HepG2 (cell line): Measurements from ENCODE around the gene NDC1. TPM values are rescaled to one million over a fixed set of nuclear protein-coding genes. Genes with fewer than 3 reads are reported as not detected.

Experiments
- ATAC-seq: fragments of 200-7000 bp; cut with Tn5 transposase; 3 replicates; pipeline ENCODE4 v1.9.1; 2020; ENCODE audit warnings: mild to moderate bottlenecking, moderate library complexity
- BruUV-seq: library from RNA; stranded (reverse); fragments of 400-500 nt; replicated peaks from 2 replicates; lab custom pipeline; 2021; lab: Mats Ljungman, UMichigan
- CTCF ChIA-PET: fragments of 300-600 bp; formaldehyde crosslinking; extraction: SDS; loops from one replicate; lab custom pipeline; 2021; ENCODE audit warnings: low total read pairs, inconsistent platforms, low intra/inter-chr PET ratio; lab: Yijun Ruan, JAX
- POLR2A ChIA-PET: fragments of 350-600 bp; sonication (Branson Sonifier 250); formaldehyde crosslinking; loops from one replicate; lab custom pipeline; 2020; ENCODE audit warnings: antibody characterized with exemption, inconsistent platforms; lab: Yijun Ruan, JAX
- DNase-seq: peaks from one replicate; pipeline ENCODE4 v3.0.0-alpha.2; 2015; ENCODE audit warnings: low spot score
- FAIRE-seq: peaks from 3 replicates; lab custom pipeline; 2011; peaks lifted over from hg19 to GRCh38; lab: Jason Lieb, UNC
- H2AFZ ChIP-seq: one replicate; pipeline ENCODE4 v1.6.1; 2011; ENCODE audit warnings: low read length, inconsistent platforms
- H3K27ac ChIP-seq: fragments of 300-600 bp; 3 replicates; pipeline ENCODE4 v1.8.0; 2011; ENCODE audit warnings: mixed run types, mild to moderate bottlenecking, mixed read lengths, low read length, inconsistent platforms; ENCODE audit not compliant: insufficient read depth; ENCODE audit errors: extremely low read length
- H3K27me3 ChIP-seq, 2 experiments: fragments of 200-600 bp in 1 of 2; 2 replicates in 1 of 2; 3 replicates in 1 of 2; pipeline versions ENCODE4 v1.6.0 to v1.8.0; 2011; ENCODE audit warnings: low read length in 2 of 2, mild to moderate bottlenecking in 2 of 2, moderate library complexity in 2 of 2, inconsistent platforms in 1 of 2; ENCODE audit not compliant: insufficient read depth in 2 of 2, control insufficient read depth in 1 of 2
- H3K36me3 ChIP-seq, 2 experiments: fragments of 200-600 bp in 1 of 2; replicated peaks in 1 of 2; 2 replicates in 1 of 2; 3 replicates in 1 of 2; pipeline versions ENCODE4 v1.5.1 to v1.8.0; 2011; ENCODE audit warnings: low read length in 2 of 2, inconsistent platforms in 1 of 2; ENCODE audit not compliant: insufficient read depth in 2 of 2, control insufficient read depth in 1 of 2
- H3K4me1 ChIP-seq: 2 replicates; pipeline ENCODE4 v1.5.1; 2012; ENCODE audit warnings: low read length, inconsistent platforms; ENCODE audit not compliant: insufficient read depth
- H3K4me2 ChIP-seq: 2 replicates; pipeline ENCODE4 v1.6.0; 2011; ENCODE audit warnings: low read depth, low read length, inconsistent platforms
- H3K4me3 ChIP-seq, 3 experiments: fragments of 200-600 bp in 1 of 3; sonication (generic), shearing (Covaris generic) in 1 of 3; replicated peaks in 1 of 3; 2 replicates each; pipeline ENCODE4 v1.5.1; 2011 to 2016; ENCODE audit warnings: low read length in 3 of 3, inconsistent platforms in 2 of 3, low read depth in 2 of 3, mild to moderate bottlenecking in 2 of 3, control low read depth in 1 of 3, mixed read lengths in 1 of 3; ENCODE audit not compliant: insufficient read depth in 1 of 3
- H3K79me2 ChIP-seq: one replicate; pipeline ENCODE4 v1.6.1; 2011; ENCODE audit warnings: low read length, inconsistent platforms; ENCODE audit not compliant: insufficient read depth
- H3K9ac ChIP-seq: 2 replicates; pipeline ENCODE4 v1.6.0; 2011; ENCODE audit warnings: mild to moderate bottlenecking, low read depth, low read length, inconsistent platforms; ENCODE audit not compliant: insufficient read depth
- H3K9me3 ChIP-seq: 2 replicates; pipeline ENCODE4 v1.5.1; 2012; ENCODE audit warnings: mild to moderate bottlenecking, low read length
- H4K20me1 ChIP-seq: 2 replicates; pipeline ENCODE4 v1.6.0; 2011; ENCODE audit warnings: inconsistent platforms, mild to moderate bottlenecking, low read length, moderate library complexity; ENCODE audit not compliant: insufficient read depth
- ERF ChIP-seq: IDR thresholded peaks from 2 replicates; pipeline ENCODE4 v1.6.1; 2018; ENCODE audit warnings: missing biosample characterization, missing genetic modification reagents
- HIVEP1 ChIP-seq: sonication (generic); formaldehyde crosslinking; IDR thresholded peaks from 2 replicates; pipeline ENCODE4 v1.4.0; 2020; ENCODE audit warnings: mild to moderate bottlenecking, missing genetic modification reagents
- ISL2 ChIP-seq: sonication (generic); formaldehyde crosslinking; IDR thresholded peaks from 2 replicates; pipeline ENCODE4 v1.5.0; 2020; ENCODE audit warnings: missing genetic modification reagents
- MTF2 ChIP-seq: sonication (generic); formaldehyde crosslinking; IDR thresholded peaks from 2 replicates; pipeline ENCODE4 v1.5.0; 2020; ENCODE audit warnings: missing genetic modification reagents, borderline replicate concordance
- MYC ChIP-seq: sonication (generic); formaldehyde crosslinking; IDR thresholded peaks from 2 replicates; pipeline ENCODE4 v1.9.0; 2021; ENCODE audit warnings: missing genetic modification reagents, borderline replicate concordance
- PCBP1 ChIP-seq: fragments of 200-400 bp; formaldehyde crosslinking; IDR thresholded peaks from 2 replicates; pipeline ENCODE4 v1.6.1; 2017; ENCODE audit warnings: mild to moderate bottlenecking, low read depth, low read length, borderline replicate concordance
- TSC22D2 ChIP-seq: sonication (generic); formaldehyde crosslinking; IDR thresholded peaks from 2 replicates; pipeline ENCODE4 v1.5.1; 2020; ENCODE audit warnings: missing genetic modification reagents, mild to moderate bottlenecking, borderline replicate concordance
- ZFP1 ChIP-seq: IDR thresholded peaks from 2 replicates; pipeline ENCODE4 v1.6.1; 2016
- ZFP36L2 ChIP-seq: sonication (generic); formaldehyde crosslinking; IDR thresholded peaks from 2 replicates; pipeline ENCODE4 v1.4.0; 2020; ENCODE audit warnings: missing genetic modification reagents
- ZNF484 ChIP-seq: sonication (generic); formaldehyde crosslinking; IDR thresholded peaks from 2 replicates; pipeline ENCODE4 v1.5.1; 2020; ENCODE audit warnings: mild to moderate bottlenecking, low read depth, missing genetic modification reagents, borderline replicate concordance
- ZNF557 ChIP-seq: sonication (generic); formaldehyde crosslinking; IDR thresholded peaks from 2 replicates; pipeline ENCODE4 v1.4.0; 2020; ENCODE audit warnings: missing genetic modification reagents
- ZNF562 ChIP-seq: sonication (generic); formaldehyde crosslinking; IDR thresholded peaks from 2 replicates; pipeline ENCODE4 v1.8.0; 2022; ENCODE audit warnings: missing genetic modification reagents, borderline replicate concordance
- ZNF605 ChIP-seq: sonication (generic); formaldehyde crosslinking; IDR thresholded peaks from 2 replicates; pipeline ENCODE4 v1.8.0; 2022; ENCODE audit warnings: mild to moderate bottlenecking, missing genetic modification reagents
- ZNF761 ChIP-seq: sonication (generic); formaldehyde crosslinking; conservative IDR thresholded peaks from 2 replicates; pipeline ENCODE4 v1.4.0; 2020; ENCODE audit warnings: mild to moderate bottlenecking, missing genetic modification reagents
- ZNF790 ChIP-seq: sonication (generic); formaldehyde crosslinking; IDR thresholded peaks from 2 replicates; pipeline ENCODE4 v1.8.0; 2022; ENCODE audit warnings: missing genetic modification reagents, mild to moderate bottlenecking, borderline replicate concordance
- WGBS: methylation state at CpG from one replicate; pipeline ENCODE4 v1.1.6; 2017; ENCODE audit warnings: low lambda C conversion rate; 5-methylcytosine and 5-hydroxymethylcytosine counted together
- in situ Hi-C: cut with HindIII; loops from 2 replicates; pipeline ENCODE4 v1.10.0; 2017; ENCODE audit warnings: low pct_unique_long_range_greater_than_20kb; ENCODE audit not compliant: extremely low pct_ligation_motif_present
- intact Hi-C: fragments of 100-400 bp; cut with micrococcal nuclease; formaldehyde crosslinking; loops from one replicate; pipeline ENCODE4 v1.10.0; 2022; ENCODE audit not compliant: unreplicated experiment
- polyA plus RNA-seq, 8 experiments: library from polyadenylated mRNA; depleted of rRNA in 3 of 8; stranded (reverse) in 7 of 8; unstranded in 1 of 8; fragments of >200 nt; fragmentation: Illumina TruSeq in 4 of 8; extraction: Trizol in 4 of 8; gene quantifications; 2 replicates each; pipeline versions ENCODE4 v1.2.1 to v1.2.3, GENCODE V29; 2011 to 2016; ENCODE audit warnings: low read depth in 4 of 8, missing spikeins in 1 of 8, mixed read lengths in 1 of 8; ENCODE audit not compliant: insufficient read depth in 1 of 8
- total RNA-seq, 5 experiments: library from RNA; depleted of rRNA; stranded (reverse); fragments of >200 nt; fragmentation: Illumina TruSeq; extraction: Trizol; gene quantifications; 2 replicates each; pipeline ENCODE4 v1.2.3, GENCODE V29; 2016; ENCODE audit warnings: low read depth in 1 of 5
- TF ChIP-seq, protein P1 (sequence below): sonication (generic); formaldehyde crosslinking; IDR thresholded peaks from 2 replicates; pipeline ENCODE4 v1.4.0; 2020; ENCODE audit warnings: missing genetic modification reagents
- TF ChIP-seq, protein P2 (sequence below): sonication (generic); formaldehyde crosslinking; IDR thresholded peaks from 2 replicates; pipeline ENCODE4 v1.5.0; 2020; ENCODE audit warnings: mild to moderate bottlenecking, missing genetic modification reagents
- TF ChIP-seq, protein P3 (sequence below): sonication (generic); formaldehyde crosslinking; IDR thresholded peaks from 2 replicates; pipeline ENCODE4 v1.4.0; 2020; ENCODE audit warnings: missing genetic modification reagents, borderline replicate concordance

The NDC1 gene
- total and polyA plus RNA-seq, 2 of the 13 experiments (the other 11 are each of a cell fraction or from before 2014, with no cell fraction given) = 38.1 to 50.9 TPM

DNA sequence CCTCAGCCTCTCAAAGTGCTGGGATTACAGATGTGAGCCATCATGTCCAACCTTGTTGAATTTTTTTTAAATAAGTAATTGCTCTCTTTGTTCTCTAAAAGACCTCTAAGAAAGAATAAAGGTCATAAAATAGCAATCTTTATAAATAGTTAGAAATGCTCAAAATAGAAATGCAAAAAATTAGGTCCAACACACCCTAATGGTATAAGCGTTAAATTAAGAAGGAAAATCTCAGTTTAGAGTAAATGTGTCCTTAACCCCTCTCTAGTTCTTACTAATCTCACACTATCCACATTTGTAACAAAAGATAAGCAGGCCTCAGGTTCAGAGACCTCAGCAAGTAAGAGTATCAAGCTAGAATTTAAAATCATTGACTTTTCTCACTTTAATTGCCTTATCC is 60.8 kb downstream of the NDC1 start (continued):
- TF ChIP-seq, protein P1, sequence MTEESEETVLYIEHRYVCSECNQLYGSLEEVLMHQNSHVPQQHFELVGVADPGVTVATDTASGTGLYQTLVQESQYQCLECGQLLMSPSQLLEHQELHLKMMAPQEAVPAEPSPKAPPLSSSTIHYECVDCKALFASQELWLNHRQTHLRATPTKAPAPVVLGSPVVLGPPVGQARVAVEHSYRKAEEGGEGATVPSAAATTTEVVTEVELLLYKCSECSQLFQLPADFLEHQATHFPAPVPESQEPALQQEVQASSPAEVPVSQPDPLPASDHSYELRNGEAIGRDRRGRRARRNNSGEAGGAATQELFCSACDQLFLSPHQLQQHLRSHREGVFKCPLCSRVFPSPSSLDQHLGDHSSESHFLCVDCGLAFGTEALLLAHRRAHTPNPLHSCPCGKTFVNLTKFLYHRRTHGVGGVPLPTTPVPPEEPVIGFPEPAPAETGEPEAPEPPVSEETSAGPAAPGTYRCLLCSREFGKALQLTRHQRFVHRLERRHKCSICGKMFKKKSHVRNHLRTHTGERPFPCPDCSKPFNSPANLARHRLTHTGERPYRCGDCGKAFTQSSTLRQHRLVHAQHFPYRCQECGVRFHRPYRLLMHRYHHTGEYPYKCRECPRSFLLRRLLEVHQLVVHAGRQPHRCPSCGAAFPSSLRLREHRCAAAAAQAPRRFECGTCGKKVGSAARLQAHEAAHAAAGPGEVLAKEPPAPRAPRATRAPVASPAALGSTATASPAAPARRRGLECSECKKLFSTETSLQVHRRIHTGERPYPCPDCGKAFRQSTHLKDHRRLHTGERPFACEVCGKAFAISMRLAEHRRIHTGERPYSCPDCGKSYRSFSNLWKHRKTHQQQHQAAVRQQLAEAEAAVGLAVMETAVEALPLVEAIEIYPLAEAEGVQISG (CRISPR knock-in tag) = no peak
- TF ChIP-seq ZFP1 (CRISPR knock-in tag) (no peak), ZNF790 (CRISPR knock-in tag) (no peak), ZNF761 (no peak), ERF (CRISPR knock-in tag) (no peak), ZNF484 (no peak), ZNF605 (CRISPR knock-in tag) (no peak), ISL2 (CRISPR knock-in tag) (no peak)

DNA sequence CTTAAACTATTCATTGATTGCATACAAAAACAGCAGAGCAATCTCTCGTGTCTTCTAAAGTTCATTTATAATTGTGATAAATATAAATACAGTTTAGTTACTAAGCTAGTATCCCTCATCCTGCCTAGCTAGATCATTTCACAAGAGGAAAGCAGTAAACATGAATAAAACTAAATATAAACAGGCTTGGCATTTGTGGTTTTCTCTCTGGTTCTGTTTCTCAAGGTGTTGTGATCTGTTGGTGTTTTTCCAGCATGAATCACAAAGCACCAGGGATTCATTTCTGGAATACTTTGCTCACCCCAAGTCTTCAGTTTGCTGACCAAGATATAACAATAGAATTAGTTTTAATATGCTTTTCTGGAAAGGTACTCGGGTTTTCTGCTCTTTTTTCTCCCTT is 66.4 kb downstream of the NDC1 start:
- no peak overlapping the region for H3K4me3 ChIP-seq
- intact Hi-C loops (no loop called here), in situ Hi-C loops (no loop called here)
- FAIRE-seq (no peak), ATAC-seq (no peak), DNase-seq (no peak)
- ChIA-PET CTCF (no interaction called here), POLR2A (no interaction called here)
- no TSS peak for BruUV-seq
- no peaks in the 10 kb centered on the region for H3K9me3 ChIP-seq
- no peaks in the 10 kb centered on the region for H3K27me3 ChIP-seq
- H3K27ac ChIP-seq = no peak overlapping the region
- H2AFZ ChIP-seq = no peak overlapping the region
- no peak overlapping the region for H3K9ac ChIP-seq
- H3K4me1 ChIP-seq = no peaks in the 10 kb centered on the region
- 94% methylated on average over 2 of the region's 2 CpGs for WGBS
- H4K20me1 ChIP-seq = no peaks in the 10 kb centered on the region; the same call in 1 of the 2 replicates
- peaks cover 11 to 42% of the 10 kb centered on the region in 2 experiments for H3K36me3 ChIP-seq
- H3K79me2 ChIP-seq = no peaks in the 10 kb centered on the region
- H3K4me2 ChIP-seq = no peak overlapping the region
- TF ChIP-seq PCBP1 (no peak), HIVEP1 (CRISPR knock-in tag) (no peak), ZFP36L2 (CRISPR knock-in tag) (no peak), MYC (no peak), TSC22D2 (CRISPR knock-in tag) (no peak), ZNF484 (no peak), ZNF562 (CRISPR knock-in tag) (no peak), ZNF557 (CRISPR knock-in tag) (no peak), ZNF790 (CRISPR knock-in tag) (no peak), MTF2 (CRISPR knock-in tag) (no peak)
- TF ChIP-seq, protein P2, sequence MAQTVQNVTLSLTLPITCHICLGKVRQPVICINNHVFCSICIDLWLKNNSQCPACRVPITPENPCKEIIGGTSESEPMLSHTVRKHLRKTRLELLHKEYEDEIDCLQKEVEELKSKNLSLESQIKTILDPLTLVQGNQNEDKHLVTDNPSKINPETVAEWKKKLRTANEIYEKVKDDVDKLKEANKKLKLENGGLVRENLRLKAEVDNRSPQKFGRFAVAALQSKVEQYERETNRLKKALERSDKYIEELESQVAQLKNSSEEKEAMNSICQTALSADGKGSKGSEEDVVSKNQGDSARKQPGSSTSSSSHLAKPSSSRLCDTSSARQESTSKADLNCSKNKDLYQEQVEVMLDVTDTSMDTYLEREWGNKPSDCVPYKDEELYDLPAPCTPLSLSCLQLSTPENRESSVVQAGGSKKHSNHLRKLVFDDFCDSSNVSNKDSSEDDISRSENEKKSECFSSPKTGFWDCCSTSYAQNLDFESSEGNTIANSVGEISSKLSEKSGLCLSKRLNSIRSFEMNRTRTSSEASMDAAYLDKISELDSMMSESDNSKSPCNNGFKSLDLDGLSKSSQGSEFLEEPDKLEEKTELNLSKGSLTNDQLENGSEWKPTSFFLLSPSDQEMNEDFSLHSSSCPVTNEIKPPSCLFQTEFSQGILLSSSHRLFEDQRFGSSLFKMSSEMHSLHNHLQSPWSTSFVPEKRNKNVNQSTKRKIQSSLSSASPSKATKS = no peak
- TF ChIP-seq, protein P3, sequence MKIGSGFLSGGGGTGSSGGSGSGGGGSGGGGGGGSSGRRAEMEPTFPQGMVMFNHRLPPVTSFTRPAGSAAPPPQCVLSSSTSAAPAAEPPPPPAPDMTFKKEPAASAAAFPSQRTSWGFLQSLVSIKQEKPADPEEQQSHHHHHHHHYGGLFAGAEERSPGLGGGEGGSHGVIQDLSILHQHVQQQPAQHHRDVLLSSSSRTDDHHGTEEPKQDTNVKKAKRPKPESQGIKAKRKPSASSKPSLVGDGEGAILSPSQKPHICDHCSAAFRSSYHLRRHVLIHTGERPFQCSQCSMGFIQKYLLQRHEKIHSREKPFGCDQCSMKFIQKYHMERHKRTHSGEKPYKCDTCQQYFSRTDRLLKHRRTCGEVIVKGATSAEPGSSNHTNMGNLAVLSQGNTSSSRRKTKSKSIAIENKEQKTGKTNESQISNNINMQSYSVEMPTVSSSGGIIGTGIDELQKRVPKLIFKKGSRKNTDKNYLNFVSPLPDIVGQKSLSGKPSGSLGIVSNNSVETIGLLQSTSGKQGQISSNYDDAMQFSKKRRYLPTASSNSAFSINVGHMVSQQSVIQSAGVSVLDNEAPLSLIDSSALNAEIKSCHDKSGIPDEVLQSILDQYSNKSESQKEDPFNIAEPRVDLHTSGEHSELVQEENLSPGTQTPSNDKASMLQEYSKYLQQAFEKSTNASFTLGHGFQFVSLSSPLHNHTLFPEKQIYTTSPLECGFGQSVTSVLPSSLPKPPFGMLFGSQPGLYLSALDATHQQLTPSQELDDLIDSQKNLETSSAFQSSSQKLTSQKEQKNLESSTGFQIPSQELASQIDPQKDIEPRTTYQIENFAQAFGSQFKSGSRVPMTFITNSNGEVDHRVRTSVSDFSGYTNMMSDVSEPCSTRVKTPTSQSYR (CRISPR knock-in tag) = no peak
